Liver (tissue), 9 donors: ENCODE data around the gene TLE3. TPM values are rescaled to one million over a fixed set of nuclear protein-coding genes. Genes with fewer than 3 reads are reported as not detected.

Source experiments
- DNase-seq: peaks from one replicate; pipeline ENCODE4 v3.0.0-alpha.2; 2017; ENCODE audit warnings: low spot score
- H3K27ac ChIP-seq, 2 donors: one replicate each; pipeline ENCODE4 v1.7.0; 2013; ENCODE audit warnings: inconsistent platforms in 2 of 2, low read length in 2 of 2, control low read depth in 1 of 2, low read depth in 1 of 2, mild to moderate bottlenecking in 1 of 2
- H3K27me3 ChIP-seq, 4 donors: one replicate each; pipeline versions ENCODE4 v1.6.1 to v1.7.0; 2013; ENCODE audit warnings: low read length in 3 of 4, inconsistent platforms in 1 of 4, mild to moderate bottlenecking in 1 of 4, moderate library complexity in 1 of 4; ENCODE audit not compliant: control insufficient read depth in 4 of 4, insufficient read depth in 4 of 4
- H3K36me3 ChIP-seq, 4 donors: one replicate each; pipeline versions ENCODE4 v1.6.1 to v1.7.0; 2013; ENCODE audit warnings: low read length in 3 of 4, mild to moderate bottlenecking in 3 of 4, low read depth in 1 of 4, moderate library complexity in 1 of 4; ENCODE audit not compliant: control insufficient read depth in 4 of 4, insufficient read depth in 3 of 4
- H3K4me1 ChIP-seq, 4 donors: one replicate each; pipeline versions ENCODE4 v1.6.1 to v1.7.0; 2013; ENCODE audit warnings: low read length in 3 of 4, mild to moderate bottlenecking in 3 of 4, moderate library complexity in 1 of 4; ENCODE audit not compliant: control insufficient read depth in 4 of 4, insufficient read depth in 4 of 4
- H3K4me3 ChIP-seq, 3 donors: one replicate each; pipeline versions ENCODE4 v1.6.1 to v1.7.0; 2013; ENCODE audit warnings: low read length in 3 of 3, control low read depth in 1 of 3, low read depth in 1 of 3, mild to moderate bottlenecking in 1 of 3
- H3K9ac ChIP-seq, 2 donors: one replicate each; pipeline ENCODE4 v1.7.0; 2013; ENCODE audit warnings: low read length in 2 of 2, mild to moderate bottlenecking in 2 of 2, moderate library complexity in 2 of 2, control low read depth in 1 of 2, low read depth in 1 of 2
- H3K9me3 ChIP-seq, 4 donors: one replicate each; pipeline versions ENCODE4 v1.6.1 to v1.7.0; 2013; ENCODE audit warnings: low read length in 3 of 4; ENCODE audit not compliant: control insufficient read depth in 4 of 4
- ATF3 ChIP-seq: IDR thresholded peaks from 2 replicates; pipeline ENCODE4 v1.6.1; 2016; ENCODE audit warnings: antibody characterized with exemption
- EGR1 ChIP-seq, 2 donors: IDR thresholded peaks; 2 replicates each; pipeline ENCODE4 v1.6.1; 2016 to 2018; ENCODE audit warnings: antibody characterized with exemption in 2 of 2, low read depth in 2 of 2
- FOXA1 ChIP-seq: IDR thresholded peaks from 2 replicates; pipeline ENCODE4 v1.6.1; 2016; ENCODE audit warnings: antibody characterized with exemption
- FOXA2 ChIP-seq: IDR thresholded peaks from 2 replicates; pipeline ENCODE4 v1.6.1; 2016; ENCODE audit warnings: antibody characterized with exemption
- GABPA ChIP-seq, 2 donors: IDR thresholded peaks in 1 of 2; conservative IDR thresholded peaks in 1 of 2; 2 replicates each; pipeline ENCODE4 v1.6.1; 2016; ENCODE audit warnings: antibody characterized with exemption in 2 of 2, mild to moderate bottlenecking in 1 of 2, moderate library complexity in 1 of 2
- HNF4A ChIP-seq, 2 donors: conservative IDR thresholded peaks; 2 replicates each; pipeline ENCODE4 v1.6.1; 2016; ENCODE audit warnings: antibody characterized with exemption in 2 of 2, mild to moderate bottlenecking in 2 of 2
- HNF4G ChIP-seq: IDR thresholded peaks from 2 replicates; pipeline ENCODE4 v1.6.1; 2016; ENCODE audit warnings: antibody characterized with exemption
- JUND ChIP-seq, 2 donors: IDR thresholded peaks; 2 replicates each; pipeline ENCODE4 v1.6.1; 2016; ENCODE audit warnings: antibody characterized with exemption in 2 of 2
- NR2F2 ChIP-seq: IDR thresholded peaks from 2 replicates; pipeline ENCODE4 v1.6.1; 2016; ENCODE audit warnings: antibody characterized with exemption
- RAD21 ChIP-seq, 2 donors: IDR thresholded peaks; 2 replicates each; pipeline ENCODE4 v1.6.1; 2016; ENCODE audit warnings: antibody characterized with exemption in 2 of 2, mild to moderate bottlenecking in 2 of 2
- REST ChIP-seq: IDR thresholded peaks from 2 replicates; pipeline ENCODE4 v1.6.1; 2016; ENCODE audit warnings: antibody characterized with exemption, mild to moderate bottlenecking
- RXRA ChIP-seq, 2 donors: IDR thresholded peaks; 2 replicates each; pipeline ENCODE4 v1.6.1; 2017 to 2018; ENCODE audit warnings: antibody characterized with exemption in 2 of 2, mild to moderate bottlenecking in 1 of 2
- SP1 ChIP-seq: IDR thresholded peaks from 2 replicates; pipeline ENCODE4 v1.6.1; 2018; ENCODE audit warnings: antibody characterized with exemption, mild to moderate bottlenecking
- TAF1 ChIP-seq: conservative IDR thresholded peaks from 2 replicates; pipeline ENCODE4 v1.6.1; 2016; ENCODE audit warnings: antibody characterized with exemption, mild to moderate bottlenecking
- YY1 ChIP-seq: IDR thresholded peaks from 2 replicates; pipeline ENCODE4 v1.6.1; 2016; ENCODE audit warnings: antibody characterized with exemption, mild to moderate bottlenecking
- WGBS: extraction: QIAGEN DNeasy Blood & Tissue Kit; methylation state at CpG from one replicate; pipeline ENCODE4 v1.1.7; 2013; 5-methylcytosine and 5-hydroxymethylcytosine counted together
- polyA plus RNA-seq, 2 donors: library from polyadenylated mRNA; stranded (reverse) in 1 of 2; unstranded in 1 of 2; fragments of 200-250 nt in 1 of 2; fragments of >200 nt in 1 of 2; fragmentation: Nextera tagmentation in 1 of 2; extraction: Ambion mirVana in 1 of 2; gene quantifications; one replicate each; pipeline versions ENCODE4 v1.2.1 to v1.2.3, GENCODE V29; 2013 to 2015
- total RNA-seq, 2 donors: library from RNA; depleted of rRNA; stranded (reverse); fragments of >200 nt; gene quantifications; one replicate each; pipeline ENCODE4 v1.2.3, GENCODE V29; 2014
- TF ChIP-seq, protein P1 (sequence below): fragments of 150-350 bp; IDR thresholded peaks from 2 replicates; pipeline ENCODE4 v1.5.1; 2017; ENCODE audit warnings: improper control_type of control experiment, low read depth, low read length; ENCODE audit not compliant: missing input control
- TF ChIP-seq, protein P2 (sequence below): IDR thresholded peaks from 2 replicates; pipeline ENCODE4 v1.6.1; 2016; ENCODE audit warnings: antibody characterized with exemption
- TF ChIP-seq, protein P3 (sequence below): IDR thresholded peaks from 2 replicates; pipeline ENCODE4 v1.6.1; 2016; ENCODE audit warnings: antibody characterized with exemption
- donor health status: healthy.
- donor health status: healthy.
- donor health status: healthy.
- donor health status: healthy.
- donor health status: healthy.

Gene TLE3
- total and polyA plus RNA-seq, 4 donors: 1.2 to 13.7 (median 8.5) TPM

- H3K36me3 ChIP-seq: no peaks in the 10 kb centered on the region
- 50% methylated on average over 7 of the region's 7 CpGs for WGBS
- peaks cover 15 to 45% (median 35%) of the 10 kb centered on the region in 4 donors for H3K4me1 ChIP-seq
- DNase-seq: no peak
- H3K27ac ChIP-seq: peak overlapping the region in 1 of 2 donors; percentile 45
- no peak overlapping the region for H3K4me3 ChIP-seq
- peak; percentile 61 for TF ChIP-seq FOXA1
- no peak for TF ChIP-seq ATF3
- peak; percentile 88 to 94 for TF ChIP-seq RXRA (IDR thresholded peaks at IDR 0.05)
- TF ChIP-seq EGR1 (IDR thresholded peaks at IDR 0.05; ENCODE audit: low read depth in 2 of 2): no peak
- TF ChIP-seq, protein P1, sequence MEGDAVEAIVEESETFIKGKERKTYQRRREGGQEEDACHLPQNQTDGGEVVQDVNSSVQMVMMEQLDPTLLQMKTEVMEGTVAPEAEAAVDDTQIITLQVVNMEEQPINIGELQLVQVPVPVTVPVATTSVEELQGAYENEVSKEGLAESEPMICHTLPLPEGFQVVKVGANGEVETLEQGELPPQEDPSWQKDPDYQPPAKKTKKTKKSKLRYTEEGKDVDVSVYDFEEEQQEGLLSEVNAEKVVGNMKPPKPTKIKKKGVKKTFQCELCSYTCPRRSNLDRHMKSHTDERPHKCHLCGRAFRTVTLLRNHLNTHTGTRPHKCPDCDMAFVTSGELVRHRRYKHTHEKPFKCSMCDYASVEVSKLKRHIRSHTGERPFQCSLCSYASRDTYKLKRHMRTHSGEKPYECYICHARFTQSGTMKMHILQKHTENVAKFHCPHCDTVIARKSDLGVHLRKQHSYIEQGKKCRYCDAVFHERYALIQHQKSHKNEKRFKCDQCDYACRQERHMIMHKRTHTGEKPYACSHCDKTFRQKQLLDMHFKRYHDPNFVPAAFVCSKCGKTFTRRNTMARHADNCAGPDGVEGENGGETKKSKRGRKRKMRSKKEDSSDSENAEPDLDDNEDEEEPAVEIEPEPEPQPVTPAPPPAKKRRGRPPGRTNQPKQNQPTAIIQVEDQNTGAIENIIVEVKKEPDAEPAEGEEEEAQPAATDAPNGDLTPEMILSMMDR: no peak
- TF ChIP-seq TAF1: no peak
- TF ChIP-seq HNF4A (conservative IDR thresholded peaks at IDR 0.05): peak; percentile 63 to 84
- TF ChIP-seq, protein P2, sequence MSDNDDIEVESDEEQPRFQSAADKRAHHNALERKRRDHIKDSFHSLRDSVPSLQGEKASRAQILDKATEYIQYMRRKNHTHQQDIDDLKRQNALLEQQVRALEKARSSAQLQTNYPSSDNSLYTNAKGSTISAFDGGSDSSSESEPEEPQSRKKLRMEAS: peak; percentile 71
- TF ChIP-seq YY1: peak; percentile 58
- peak; percentile 66 for TF ChIP-seq SP1
- TF ChIP-seq, protein P3, sequence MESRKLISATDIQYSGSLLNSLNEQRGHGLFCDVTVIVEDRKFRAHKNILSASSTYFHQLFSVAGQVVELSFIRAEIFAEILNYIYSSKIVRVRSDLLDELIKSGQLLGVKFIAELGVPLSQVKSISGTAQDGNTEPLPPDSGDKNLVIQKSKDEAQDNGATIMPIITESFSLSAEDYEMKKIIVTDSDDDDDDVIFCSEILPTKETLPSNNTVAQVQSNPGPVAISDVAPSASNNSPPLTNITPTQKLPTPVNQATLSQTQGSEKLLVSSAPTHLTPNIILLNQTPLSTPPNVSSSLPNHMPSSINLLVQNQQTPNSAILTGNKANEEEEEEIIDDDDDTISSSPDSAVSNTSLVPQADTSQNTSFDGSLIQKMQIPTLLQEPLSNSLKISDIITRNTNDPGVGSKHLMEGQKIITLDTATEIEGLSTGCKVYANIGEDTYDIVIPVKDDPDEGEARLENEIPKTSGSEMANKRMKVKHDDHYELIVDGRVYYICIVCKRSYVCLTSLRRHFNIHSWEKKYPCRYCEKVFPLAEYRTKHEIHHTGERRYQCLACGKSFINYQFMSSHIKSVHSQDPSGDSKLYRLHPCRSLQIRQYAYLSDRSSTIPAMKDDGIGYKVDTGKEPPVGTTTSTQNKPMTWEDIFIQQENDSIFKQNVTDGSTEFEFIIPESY: no peak
- TF ChIP-seq REST: no peak
- TF ChIP-seq JUND (IDR thresholded peaks at IDR 0.05): peak in 1 of 2 donors; percentile 69
- TF ChIP-seq FOXA2: peak; percentile 85
- TF ChIP-seq HNF4G: peak; percentile 9
- peak; percentile 52 to 58 for TF ChIP-seq RAD21 (IDR thresholded peaks at IDR 0.05)
- no peak for TF ChIP-seq GABPA (IDR thresholded peaks at IDR 0.05 in 1 of 2, conservative IDR thresholded peaks at IDR 0.05 in 1 of 2)
- peak; percentile 18 for TF ChIP-seq NR2F2
- no peaks in the 10 kb centered on the region for H3K27me3 ChIP-seq
- H3K9ac ChIP-seq: no peak overlapping the region
- H3K9me3 ChIP-seq: no peaks in the 10 kb centered on the region
Observed at GRCh38 chr15:70103880-70104626, 6.3 kb upstream of the TLE3 start.
